ENCODE data around the gene CALCB.
"Not testable (repeated sequence)": the region's sequence is repeated elsewhere in the genome, so short reads cannot be mapped to it uniquely, and the experiment has no call there.

CALCB gene

GRCh38 chr11:15073361-15074205, at the start of gene CALCB:
CALCB (plus strand) TSS chr11:15073593; CDS start chr11:15074719, 1,126 bp downstream.
- in situ Hi-C loops (cut with MboI; ENCODE audit: low pct_unique_long_range_greater_than_20kb, low sequenced_read_pairs, unreplicated experiment) = no loop called here
- DNase-seq (ENCODE audit: low spot score) = peak; percentile 12
- no peak for TF ChIP-seq CTCF (IDR thresholded peaks at IDR 0.05; ENCODE audit: extremely low read depth, insufficient read depth, missing control alignments)

GRCh38 chr11:15027011-15027410, 46.4 kb upstream of the CALCB start:
- TF ChIP-seq CTCF (IDR thresholded peaks at IDR 0.05; ENCODE audit: extremely low read depth, insufficient read depth, missing control alignments) = no peak
- in situ Hi-C loops (cut with MboI; ENCODE audit: low pct_unique_long_range_greater_than_20kb, low sequenced_read_pairs, unreplicated experiment) = no loop called here
- DNase-seq (ENCODE audit: low spot score) = no peak

GRCh38 chr11:15027956-15028355, 45.4 kb upstream of the CALCB start:
- in situ Hi-C loops (cut with MboI; ENCODE audit: low pct_unique_long_range_greater_than_20kb, low sequenced_read_pairs, unreplicated experiment) = no loop called here
- DNase-seq (ENCODE audit: low spot score) = no peak
- TF ChIP-seq CTCF (IDR thresholded peaks at IDR 0.05; ENCODE audit: extremely low read depth, insufficient read depth, missing control alignments) = no peak

GRCh38 chr11:15028379-15028778, 45.0 kb upstream of the CALCB start:
- no peak for TF ChIP-seq CTCF (IDR thresholded peaks at IDR 0.05; ENCODE audit: extremely low read depth, insufficient read depth, missing control alignments)
- DNase-seq (ENCODE audit: low spot score) = no peak
- in situ Hi-C loops (cut with MboI; ENCODE audit: low pct_unique_long_range_greater_than_20kb, low sequenced_read_pairs, unreplicated experiment) = no loop called here

GRCh38 chr11:15031945-15032344, 41.4 kb upstream of the CALCB start:
- DNase-seq (ENCODE audit: low spot score); in situ Hi-C loops (cut with MboI; ENCODE audit: low pct_unique_long_range_greater_than_20kb, low sequenced_read_pairs, unreplicated experiment): not testable (repeated sequence)

DNA sequence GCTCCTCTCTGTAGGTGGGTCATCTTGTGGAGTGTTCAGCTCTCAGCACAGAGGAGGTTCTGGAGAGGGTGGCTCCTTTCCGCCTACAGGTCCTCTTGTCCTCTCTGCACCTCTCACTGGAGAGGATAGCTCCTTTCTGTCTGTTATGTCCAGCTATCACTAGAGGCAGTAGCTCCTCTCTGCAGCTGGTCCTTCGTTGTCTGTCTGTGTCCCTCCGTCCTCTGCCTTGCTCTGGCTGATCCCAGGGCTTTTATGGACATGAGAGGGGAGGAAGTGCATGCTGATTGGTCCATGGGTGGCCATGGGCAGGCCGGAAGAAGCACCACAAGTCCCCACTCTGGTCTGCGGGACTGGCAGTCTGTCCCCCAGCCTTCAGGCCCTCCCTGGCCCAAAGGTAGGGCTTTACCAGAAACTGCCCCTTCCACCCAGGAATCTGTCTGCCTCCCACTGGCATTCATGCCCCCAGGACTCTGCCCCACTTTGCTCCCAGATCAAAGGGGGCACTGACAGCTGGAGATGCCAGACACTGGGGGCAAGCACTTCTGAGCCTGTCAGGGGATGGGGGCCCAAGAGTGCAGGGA, 38.6 kb upstream of the CALCB start:
- DNase-seq (ENCODE audit: low spot score) = no peak
- in situ Hi-C loops (cut with MboI; ENCODE audit: low pct_unique_long_range_greater_than_20kb, low sequenced_read_pairs, unreplicated experiment) = no loop called here
- no peak for TF ChIP-seq CTCF (IDR thresholded peaks at IDR 0.05; ENCODE audit: extremely low read depth, insufficient read depth, missing control alignments)

DNA sequence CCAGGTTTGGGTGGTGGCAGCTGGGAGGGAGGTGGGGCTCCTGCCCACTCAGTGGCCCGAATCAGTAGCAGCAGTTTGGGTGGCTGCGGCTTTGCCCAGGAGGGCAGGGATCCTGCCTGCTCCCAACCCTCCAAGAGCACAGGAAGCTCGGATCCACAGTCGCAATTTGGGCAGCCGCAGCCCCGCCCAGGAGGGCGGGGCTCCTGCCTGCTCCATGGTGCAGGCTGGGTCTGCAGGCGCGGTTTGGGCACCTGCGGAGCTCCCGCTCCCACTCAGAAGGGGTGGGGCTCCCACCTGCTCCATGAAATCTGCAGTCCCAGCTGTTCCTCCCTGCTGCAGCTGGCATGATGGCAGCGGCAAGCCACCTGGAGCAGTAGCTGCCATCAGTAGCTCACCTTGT, 38.1 kb upstream of the CALCB start:
- no peak for DNase-seq (ENCODE audit: low spot score)
- no peak for TF ChIP-seq CTCF (IDR thresholded peaks at IDR 0.05; ENCODE audit: extremely low read depth, insufficient read depth, missing control alignments)
- in situ Hi-C loops (cut with MboI; ENCODE audit: low pct_unique_long_range_greater_than_20kb, low sequenced_read_pairs, unreplicated experiment) = no loop called here

Measured in GM13977 (cell line).